Esophagus squamous epithelium (tissue), 5 donors: ENCODE measurements around the gene CIBAR2. TPM values are rescaled to one million over a fixed set of nuclear protein-coding genes. Genes with fewer than 3 reads are reported as not detected.

Experiments used
- DNase-seq: peaks from one replicate; lab custom pipeline; 2025; lab: John Stamatoyannopoulos, UW
- H3K27ac ChIP-seq, 4 donors: fragments of 200-600 bp; sonication (generic); one replicate each; pipeline ENCODE4 v1.5.1; 2016 to 2019; ENCODE audit warnings: mild to moderate bottlenecking in 1 of 4
- H3K27me3 ChIP-seq, 4 donors: fragments of 200-600 bp; sonication (generic); 1 replicate in 3 of 4; 2 replicates in 1 of 4; pipeline versions ENCODE4 v1.5.1 to v1.6.0; 2017 to 2021; ENCODE audit warnings: antibody characterized with exemption in 1 of 4
- H3K36me3 ChIP-seq, 3 donors: fragments of 200-600 bp; sonication (generic); one replicate each; pipeline ENCODE4 v1.5.1; 2016 to 2019
- H3K4me1 ChIP-seq, 3 donors: fragments of 200-600 bp; sonication (generic); one replicate each; pipeline ENCODE4 v1.5.1; 2017 to 2019
- H3K4me3 ChIP-seq, 4 donors: fragments of 200-600 bp; sonication (generic); 1 replicate in 3 of 4; 2 replicates in 1 of 4; pipeline ENCODE4 v1.5.1; 2016 to 2019; ENCODE audit warnings: mild to moderate bottlenecking in 2 of 4, moderate library complexity in 1 of 4
- H3K9me3 ChIP-seq, 3 donors: fragments of 200-600 bp; sonication (generic); one replicate each; pipeline ENCODE4 v1.5.1; 2016 to 2019
- CTCF ChIP-seq, 6 experiments: fragments of 450-650 bp in 4 of 6; fragments of 200-600 bp in 2 of 6; sonication (generic) in 2 of 6; IDR thresholded peaks; one replicate each; pipeline ENCODE4 v1.5.1; 2016 to 2019; ENCODE audit warnings: antibody characterized with exemption in 6 of 6, mild to moderate bottlenecking in 4 of 6, moderate library complexity in 4 of 6
- POLR2A ChIP-seq, 4 donors: fragments of 450-650 bp; IDR thresholded peaks; one replicate each; pipeline ENCODE4 v1.6.1; 2017; ENCODE audit warnings: antibody characterized with exemption in 4 of 4, mild to moderate bottlenecking in 4 of 4, moderate library complexity in 3 of 4
- WGBS, 2 donors: methylation state at CpG; one replicate each; pipeline ENCODE4 v1.1.5; 2018; 5-methylcytosine and 5-hydroxymethylcytosine counted together
- intact Hi-C: fragments of 100-400 bp; cut with DNase I; formaldehyde crosslinking; loops from one replicate; pipeline ENCODE4 v1.15.0; 2022
- total RNA-seq, 4 donors: library from RNA; depleted of rRNA; stranded (reverse); fragments of >200 nt; gene quantifications; one replicate each; pipeline ENCODE4 v1.1.0, GENCODE V29; 2016
- donor health status: DM: yes; HTN: yes; CAD: no.

Gene CIBAR2
- total RNA-seq, 4 donors from 2014 or later: not detected

GRCh38 chr16:85137323-85138072 is 25.2 kb upstream of the CIBAR2 start:
- no peak for DNase-seq
- no peak for TF ChIP-seq POLR2A (IDR thresholded peaks at IDR 0.05)
- WGBS, 2 donors: 1 to 2% methylated on average over 8 to 18 of the region's 29 CpGs
- intact Hi-C loops: no loop called here
- H3K9me3 ChIP-seq: no peaks in the 10 kb centered on the region
- H3K36me3 ChIP-seq: no peaks in the 10 kb centered on the region
- peak overlapping the region; percentile 5 to 86 (median 71) for H3K27ac ChIP-seq
- H3K4me3 ChIP-seq: peak overlapping the region in 3 of 4 donors; percentile 28 to 56 (median 31)
- H3K27me3 ChIP-seq: peaks cover 0 to 34% (median 0%) of the 10 kb centered on the region in 4 donors
- peaks cover 16 to 46% (median 21%) of the 10 kb centered on the region in 3 donors for H3K4me1 ChIP-seq

GRCh38 chr16:85136702-85137322 is 24.5 kb upstream of the CIBAR2 start:
- Histone ChIP-seq H3K27me3 (peaks cover 0 to 34% (median 0%) of the 10 kb centered on the region in 4 donors), H3K9me3 (no peaks in the 10 kb centered on the region), H3K4me3 (peak overlapping the region in 3 of 4 donors; percentile 28 to 56 (median 31)), H3K36me3 (no peaks in the 10 kb centered on the region), H3K4me1 (peaks cover 16 to 46% (median 21%) of the 10 kb centered on the region in 3 donors), H3K27ac (peak overlapping the region; percentile 5 to 86 (median 71))
- DNase-seq: no peak
- TF ChIP-seq CTCF (IDR thresholded peaks at IDR 0.05) (no peak), POLR2A (IDR thresholded peaks at IDR 0.05) (no peak)
- 73 to 76% methylated on average over 12 to 15 of the region's 17 CpGs for WGBS, 2 donors
- intact Hi-C loops: no loop called here

GRCh38 chr16:85136213-85136701 is 24.0 kb upstream of the CIBAR2 start:
- Histone ChIP-seq H3K27me3 (peaks cover 0 to 34% (median 0%) of the 10 kb centered on the region in 4 donors), H3K4me1 (peaks cover 16 to 48% (median 21%) of the 10 kb centered on the region in 3 donors), H3K4me3 (peak overlapping the region in 2 of 4 donors; percentile 31 to 56), H3K9me3 (no peaks in the 10 kb centered on the region), H3K36me3 (no peaks in the 10 kb centered on the region), H3K27ac (peak overlapping the region; percentile 5 to 86 (median 71))
- intact Hi-C loops: no loop called here
- TF ChIP-seq CTCF (IDR thresholded peaks at IDR 0.05): no peak
- TF ChIP-seq POLR2A (IDR thresholded peaks at IDR 0.05): no peak
- no peak for DNase-seq
- WGBS, 2 donors: 33 to 66% methylated on average over 5 to 12 of the region's 12 CpGs

GRCh38 chr16:85134789-85135142 is 22.5 kb upstream of the CIBAR2 start:
- WGBS, 2 donors: 33 to 73% methylated on average over 1 to 2 of the region's 14 CpGs
- H3K36me3 ChIP-seq: no peaks in the 10 kb centered on the region
- TF ChIP-seq CTCF (IDR thresholded peaks at IDR 0.05) (no peak), POLR2A (IDR thresholded peaks at IDR 0.05) (no peak)
- H3K27me3 ChIP-seq: peaks cover 0 to 34% (median 0%) of the 10 kb centered on the region in 4 donors
- no peak for DNase-seq
- H3K27ac ChIP-seq: peak overlapping the region in 1 of 4 donors; percentile 65
- no peaks in the 10 kb centered on the region for H3K9me3 ChIP-seq
- peaks cover 21 to 63% (median 36%) of the 10 kb centered on the region in 3 donors for H3K4me1 ChIP-seq
- no peak overlapping the region for H3K4me3 ChIP-seq
- intact Hi-C loops: no loop called here

GRCh38 chr16:85134076-85134788 is 22.0 kb upstream of the CIBAR2 start:
- 87 to 93% methylated on average over 5 to 9 of the region's 19 CpGs for WGBS, 2 donors
- Histone ChIP-seq H3K36me3 (no peaks in the 10 kb centered on the region), H3K9me3 (no peaks in the 10 kb centered on the region), H3K27me3 (peaks cover 0 to 34% (median 0%) of the 10 kb centered on the region in 4 donors), H3K4me1 (peaks cover 21 to 68% (median 38%) of the 10 kb centered on the region in 3 donors), H3K27ac (peak overlapping the region in 1 of 4 donors; percentile 1), H3K4me3 (no peak overlapping the region)
- intact Hi-C loops: no loop called here
- DNase-seq: no peak
- TF ChIP-seq CTCF (IDR thresholded peaks at IDR 0.05): no peak
- TF ChIP-seq POLR2A (IDR thresholded peaks at IDR 0.05): no peak
